ENCODE results near the gene TRAPPC2. TPM values are rescaled to one million over a fixed set of nuclear protein-coding genes. Genes with fewer than 3 reads are reported as not detected.
A peak's percentile ranks its signal among the peaks of the same experiment; 100 is the strongest.

The TRAPPC2 gene
- total RNA-seq, 1 experiment from 2014 or later, result 10.2 TPM

GRCh38 chrX:13750812-13751211, 16.4 kb upstream of the TRAPPC2 start:
- H3K36me3 Mint-ChIP-seq, result peaks cover 28% of the 10 kb centered on the region
- TF ChIP-seq AFF4 (CRISPR knock-in tag; IDR thresholded peaks at IDR 0.05; ENCODE audit: borderline replicate concordance) (no peak), NR1H2 (CRISPR knock-in tag; IDR thresholded peaks at IDR 0.05) (no peak), ZNF138 (CRISPR knock-in tag; conservative IDR thresholded peaks at IDR 0.05) (no peak), NFE2L1 (CRISPR knock-in tag; IDR thresholded peaks at IDR 0.05) (no peak), NFYB (CRISPR knock-in tag; conservative IDR thresholded peaks at IDR 0.05; ENCODE audit: low read depth) (no peak), E2F1 (CRISPR knock-in tag; IDR thresholded peaks at IDR 0.05) (no peak), TEAD1 (CRISPR knock-in tag; IDR thresholded peaks at IDR 0.05) (no peak), ZMAT4 (CRISPR knock-in tag; IDR thresholded peaks at IDR 0.05) (no peak), ETV6 (CRISPR knock-in tag; IDR thresholded peaks at IDR 0.05) (no peak), JUN (CRISPR knock-in tag; IDR thresholded peaks at IDR 0.05) (no peak), GABPB1 (CRISPR knock-in tag; IDR thresholded peaks at IDR 0.05) (no peak), USF1 (CRISPR knock-in tag; IDR thresholded peaks at IDR 0.05) (no peak), SP1 (CRISPR knock-in tag; conservative IDR thresholded peaks at IDR 0.05) (no peak), MXD4 (CRISPR knock-in tag; IDR thresholded peaks at IDR 0.05; ENCODE audit: borderline replicate concordance) (no peak)
- TF ChIP-seq, protein P1, sequence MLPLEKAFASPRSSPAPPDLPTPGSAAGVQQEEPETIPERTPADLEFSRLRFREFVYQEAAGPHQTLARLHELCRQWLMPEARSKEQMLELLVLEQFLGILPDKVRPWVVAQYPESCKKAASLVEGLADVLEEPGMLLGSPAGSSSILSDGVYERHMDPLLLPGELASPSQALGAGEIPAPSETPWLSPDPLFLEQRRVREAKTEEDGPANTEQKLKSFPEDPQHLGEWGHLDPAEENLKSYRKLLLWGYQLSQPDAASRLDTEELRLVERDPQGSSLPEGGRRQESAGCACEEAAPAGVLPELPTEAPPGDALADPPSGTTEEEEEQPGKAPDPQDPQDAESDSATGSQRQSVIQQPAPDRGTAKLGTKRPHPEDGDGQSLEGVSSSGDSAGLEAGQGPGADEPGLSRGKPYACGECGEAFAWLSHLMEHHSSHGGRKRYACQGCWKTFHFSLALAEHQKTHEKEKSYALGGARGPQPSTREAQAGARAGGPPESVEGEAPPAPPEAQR (CRISPR knock-in tag; IDR thresholded peaks at IDR 0.05), result no peak
- TF ChIP-seq, protein P2, sequence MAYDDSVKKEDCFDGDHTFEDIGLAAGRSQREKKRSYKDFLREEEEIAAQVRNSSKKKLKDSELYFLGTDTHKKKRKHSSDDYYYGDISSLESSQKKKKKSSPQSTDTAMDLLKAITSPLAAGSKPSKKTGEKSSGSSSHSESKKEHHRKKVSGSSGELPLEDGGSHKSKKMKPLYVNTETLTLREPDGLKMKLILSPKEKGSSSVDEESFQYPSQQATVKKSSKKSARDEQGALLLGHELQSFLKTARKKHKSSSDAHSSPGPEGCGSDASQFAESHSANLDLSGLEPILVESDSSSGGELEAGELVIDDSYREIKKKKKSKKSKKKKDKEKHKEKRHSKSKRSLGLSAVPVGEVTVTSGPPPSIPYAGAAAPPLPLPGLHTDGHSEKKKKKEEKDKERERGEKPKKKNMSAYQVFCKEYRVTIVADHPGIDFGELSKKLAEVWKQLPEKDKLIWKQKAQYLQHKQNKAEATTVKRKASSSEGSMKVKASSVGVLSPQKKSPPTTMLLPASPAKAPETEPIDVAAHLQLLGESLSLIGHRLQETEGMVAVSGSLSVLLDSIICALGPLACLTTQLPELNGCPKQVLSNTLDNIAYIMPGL (CRISPR knock-in tag; IDR thresholded peaks at IDR 0.05), result no peak
- ATAC-seq (no peak), DNase-seq (ENCODE audit: low spot score) (no peak)
- H3K4me1 Mint-ChIP-seq, result 0 out of 2 replicates have a peak, but pooled peaks cover 4% of the 10 kb centered on the region
- H3K4me3 Mint-ChIP-seq, result no peak overlapping the region
- POLR2A ChIA-PET, result no interaction called here
- CTCF ChIA-PET, result interaction anchor here (0.8 to 1.5 kb wide), 8 partner anchors 11 to 281 kb away, joined by 3 to 7 read pairs (median 4); partner anchors contain the start of genes OFD1 and TRAPPC2
- no peaks in the 10 kb centered on the region for H3K9me3 Mint-ChIP-seq
- H3K27me3 Mint-ChIP-seq (ENCODE audit: low read depth), result no peaks in the 10 kb centered on the region
- no peak overlapping the region for H3K27ac Mint-ChIP-seq

GRCh38 chrX:13750204-13750603, 15.8 kb upstream of the TRAPPC2 start:
- Mint-ChIP-seq H3K4me1 (no peaks in the 10 kb centered on the region), H3K4me3 (no peak overlapping the region), H3K27me3 (ENCODE audit: low read depth) (no peaks in the 10 kb centered on the region), H3K27ac (no peak overlapping the region), H3K9me3 (no peaks in the 10 kb centered on the region), H3K36me3 (peaks cover 34% of the 10 kb centered on the region)
- ChIA-PET POLR2A (interaction anchor here (1.2 kb wide), 1 partner anchor 16 kb away, joined by 3 read pairs; the partner anchor contains the start of genes OFD1 and TRAPPC2), CTCF (interaction anchor here (0.8 to 1.5 kb wide), 8 partner anchors 12 to 282 kb away, joined by 3 to 7 read pairs (median 4); partner anchors contain the start of genes OFD1 and TRAPPC2)
- no peak for TF ChIP-seq JAZF1 (CRISPR knock-in tag; IDR thresholded peaks at IDR 0.05)
- ATAC-seq (peak; percentile 74), DNase-seq (ENCODE audit: low spot score) (no peak)

Measured in WTC11 (cell line).